Measurements from ENCODE around the gene PMEL. TPM values are rescaled to one million over a fixed set of nuclear protein-coding genes. Genes with fewer than 3 reads are reported as not detected.

The PMEL gene
- total and polyA plus RNA-seq, 2 of the 8 experiments (the other 6 are each of a cell fraction or from before 2014, with no cell fraction given) = 120 to 382 TPM

- TF ChIP-seq RNF2 (IDR thresholded peaks at IDR 0.05; ENCODE audit: borderline replicate concordance, low read depth, low read length, missing control alignments, poor library complexity, severe bottlenecking) (no peak), TBP (IDR thresholded peaks at IDR 0.05; ENCODE audit: low read depth, low read length) (no peak), HDAC2 (IDR thresholded peaks at IDR 0.05; ENCODE audit: borderline replicate concordance in 1 of 2, low read depth in 2 of 2, low read length in 2 of 2) (no peak), CHD1 (IDR thresholded peaks at IDR 0.05; ENCODE audit: low read depth, low read length) (no peak), ZNF274 (IDR thresholded peaks at IDR 0.05; ENCODE audit: borderline replicate concordance, extremely low read depth, low read length) (no peak)
Observed at GRCh38 chr12:55938826-55939501, 26.9 kb downstream of the PMEL start (continued).

Measured in H1 (cell line).